A549 (cell line): ENCODE results near the gene PCBP3. TPM values are rescaled to one million over a fixed set of nuclear protein-coding genes. Genes with fewer than 3 reads are reported as not detected.

Source experiments
- ATAC-seq, 2 experiments: fragments of 200-7000 bp in 1 of 2; fragments of >200 bp in 1 of 2; cut with Nextera tagmentation in 1 of 2; cut with Tn5 transposase in 1 of 2; 3 replicates each; pipeline versions ENCODE4 v1.8.0 to v1.9.1; 2018 to 2020; ENCODE audit warnings: mild to moderate bottlenecking in 1 of 2, moderate library complexity in 1 of 2
- CTCF ChIA-PET: fragments of 300-600 bp; sonication (Branson Sonifier 250); formaldehyde crosslinking; extraction: SDS; loops from one replicate; lab custom pipeline; 2021; ENCODE audit warnings: antibody characterized with exemption, inconsistent platforms; lab: Yijun Ruan, JAX
- POLR2A ChIA-PET: fragments of 350-600 bp; formaldehyde crosslinking; extraction: SDS; loops from one replicate; lab custom pipeline; 2021; ENCODE audit warnings: antibody characterized with exemption, inconsistent platforms; lab: Yijun Ruan, JAX
- DNase-seq, 2 experiments: peaks; one replicate each; pipeline versions ENCODE4 v3.0.0 to v3.0.0-alpha.2; 2011 to 2016; ENCODE audit warnings: low read depth in 1 of 2, low spot score in 1 of 2
- FAIRE-seq: peaks from 2 replicates; lab custom pipeline; 2011; peaks lifted over from hg19 to GRCh38; lab: Jason Lieb, UNC
- H3K27ac ChIP-seq, 2 experiments: fragments of >200 bp; sonication (Bioruptor Twin); formaldehyde crosslinking; 3 replicates each; pipeline ENCODE4 v1.5.1; 2016 to 2017
- H3K4me1 ChIP-seq: fragments of >200 bp; sonication (Bioruptor Twin); formaldehyde crosslinking; 3 replicates; pipeline ENCODE4 v1.6.1; 2016
- H3K4me2 ChIP-seq: fragments of >200 bp; sonication (Bioruptor Twin); formaldehyde crosslinking; 3 replicates; pipeline ENCODE4 v1.6.1; 2016
- H3K4me3 ChIP-seq: fragments of >200 bp; sonication (Bioruptor Twin); formaldehyde crosslinking; 3 replicates; pipeline ENCODE4 v1.5.1; 2016
- H3K9me3 ChIP-seq: fragments of >200 bp; sonication (Bioruptor Twin); formaldehyde crosslinking; 3 replicates; pipeline ENCODE4 v1.6.1; 2016
- CBX2 ChIP-seq: fragments of 200-600 bp; sonication (generic); IDR thresholded peaks from 2 replicates; pipeline ENCODE4 v1.6.1; 2016; ENCODE audit warnings: low read depth, mild to moderate bottlenecking, borderline replicate concordance
- CHD2 ChIP-seq: fragments of 150-350 bp; IDR thresholded peaks from 2 replicates; pipeline ENCODE4 v1.6.1; 2014; ENCODE audit warnings: low read length; ENCODE audit not compliant: partially characterized antibody
- EHMT2 ChIP-seq: fragments of 200-600 bp; sonication (generic); IDR thresholded peaks from 2 replicates; pipeline ENCODE4 v1.6.1; 2016; ENCODE audit warnings: antibody characterized with exemption, low read depth, mild to moderate bottlenecking, moderate library complexity
- EP300 ChIP-seq, 2 experiments: fragments of >200 bp; sonication (Bioruptor Twin); formaldehyde crosslinking; IDR thresholded peaks; 2 replicates in 1 of 2; 3 replicates in 1 of 2; pipeline ENCODE4 v1.6.1; 2016 to 2017
- ESRRA ChIP-seq: fragments of 150-350 bp; IDR thresholded peaks from 2 replicates; pipeline ENCODE4 v1.6.1; 2014; ENCODE audit warnings: mild to moderate bottlenecking, low read length, borderline replicate concordance
- GATA3 ChIP-seq: IDR thresholded peaks from 2 replicates; pipeline ENCODE4 v1.6.1; 2012; ENCODE audit warnings: borderline replicate concordance
- HOXA7 ChIP-seq: fragments of 250-450 bp; sonication (Bioruptor Pico); IDR thresholded peaks from 2 replicates; pipeline ENCODE4 v1.5.0; 2020; ENCODE audit warnings: mild to moderate bottlenecking, moderate library complexity
- HOXB5 ChIP-seq: fragments of 250-450 bp; sonication (Bioruptor Pico); IDR thresholded peaks from 2 replicates; pipeline ENCODE4 v1.5.0; 2020; ENCODE audit warnings: mild to moderate bottlenecking, moderate library complexity
- JUNB ChIP-seq: fragments of >200 bp; sonication (Bioruptor Twin); formaldehyde crosslinking; IDR thresholded peaks from 2 replicates; pipeline ENCODE4 v1.6.1; 2016
- KDM1A ChIP-seq: fragments of 200-600 bp; sonication (generic); IDR thresholded peaks from 2 replicates; pipeline ENCODE4 v1.6.1; 2016; ENCODE audit warnings: low read depth, mild to moderate bottlenecking
- KDM5A ChIP-seq: fragments of 200-600 bp; sonication (generic); IDR thresholded peaks from 2 replicates; pipeline ENCODE4 v1.6.1; 2016; ENCODE audit warnings: antibody characterized with exemption, mild to moderate bottlenecking
- MAFK ChIP-seq: fragments of 450-650 bp; IDR thresholded peaks from 2 replicates; pipeline ENCODE4 v1.6.1; 2014; ENCODE audit not compliant: partially characterized antibody
- MYC ChIP-seq: IDR thresholded peaks from 2 replicates; pipeline ENCODE4 v1.6.1; 2012; ENCODE audit warnings: mild to moderate bottlenecking, inconsistent platforms, low read length, improper control_type of control experiment, borderline replicate concordance
- NPAS2 ChIP-seq: fragments of 250-450 bp; sonication (Bioruptor Pico); IDR thresholded peaks from 2 replicates; pipeline ENCODE4 v1.8.0; 2022; ENCODE audit warnings: mild to moderate bottlenecking, moderate library complexity, borderline replicate concordance
- NR3C1 ChIP-seq: fragments of >200 bp; sonication (Bioruptor Twin); formaldehyde crosslinking; IDR thresholded peaks from 3 replicates; pipeline ENCODE4 v1.6.1; 2017
- PHF8 ChIP-seq: fragments of 200-600 bp; sonication (generic); IDR thresholded peaks from 2 replicates; pipeline ENCODE4 v1.6.1; 2016; ENCODE audit warnings: low read depth, mild to moderate bottlenecking, antibody characterized with exemption, moderate library complexity, borderline replicate concordance
- POLR2AphosphoS2 ChIP-seq: conservative IDR thresholded peaks from 2 replicates; pipeline ENCODE4 v1.6.1; 2012; ENCODE audit warnings: low read length, improper control_type of control experiment, inconsistent platforms
- RAD21 ChIP-seq, 2 experiments: fragments of >200 bp in 1 of 2; sonication (Bioruptor Twin) in 1 of 2; formaldehyde crosslinking in 1 of 2; IDR thresholded peaks in 1 of 2; conservative IDR thresholded peaks in 1 of 2; 2 replicates in 1 of 2; 3 replicates in 1 of 2; pipeline ENCODE4 v1.6.1; 2012 to 2018; ENCODE audit warnings: inconsistent platforms in 1 of 2
- RARB ChIP-seq: fragments of 250-450 bp; sonication (Bioruptor Pico); IDR thresholded peaks from 2 replicates; pipeline ENCODE4 v1.8.0; 2021; ENCODE audit warnings: mild to moderate bottlenecking, moderate library complexity
- RFX5 ChIP-seq: fragments of 450-650 bp; IDR thresholded peaks from 2 replicates; pipeline ENCODE4 v1.7.1; 2014; ENCODE audit warnings: antibody characterized with exemption, mild to moderate bottlenecking, moderate library complexity
- SMC3 ChIP-seq: fragments of >200 bp; sonication (Bioruptor Twin); formaldehyde crosslinking; IDR thresholded peaks from 3 replicates; pipeline ENCODE4 v1.6.1; 2018; ENCODE audit warnings: inconsistent platforms
- SREBF2 ChIP-seq: fragments of 450-650 bp; IDR thresholded peaks from 2 replicates; pipeline ENCODE4 v1.6.1; 2014; ENCODE audit warnings: mild to moderate bottlenecking, moderate library complexity
- TP53 ChIP-seq: fragments of 250-450 bp; sonication (Bioruptor Pico); IDR thresholded peaks from 2 replicates; pipeline ENCODE4 v1.5.0; 2021; ENCODE audit warnings: mild to moderate bottlenecking, moderate library complexity
- ZFP36 ChIP-seq: fragments of 450-650 bp; IDR thresholded peaks from 2 replicates; pipeline ENCODE4 v1.6.1; 2014; ENCODE audit warnings: borderline replicate concordance; ENCODE audit not compliant: partially characterized antibody
- ZNF302 ChIP-seq: fragments of 250-450 bp; sonication (Bioruptor Pico); IDR thresholded peaks from 2 replicates; pipeline ENCODE4 v1.9.0; 2021; ENCODE audit warnings: inconsistent platforms, mild to moderate bottlenecking, moderate library complexity
- ZSCAN20 ChIP-seq: fragments of 250-450 bp; sonication (Bioruptor Pico); IDR thresholded peaks from 2 replicates; pipeline ENCODE4 v1.8.0; 2022; ENCODE audit warnings: mild to moderate bottlenecking, moderate library complexity
- WGBS: methylation state at CpG from one replicate; pipeline ENCODE4 v1.1.6; 2017; ENCODE audit errors: missing lambda C conversion rate; 5-methylcytosine and 5-hydroxymethylcytosine counted together
- polyA plus RNA-seq, 4 experiments: library from polyadenylated mRNA; depleted of rRNA in 3 of 4; stranded (reverse); fragments of >200 nt; fragmentation: RNase III in 1 of 4; extraction: RNeasy Plus Mini Kit Qiagen cat#74134 plus additional on column Dnase treatment in 1 of 4; gene quantifications; 2 replicates in 3 of 4; 3 replicates in 1 of 4; pipeline ENCODE4 v1.2.3, GENCODE V29; 2011 to 2017
- TF ChIP-seq, protein P1 (sequence below): fragments of 200-600 bp; sonication (generic); IDR thresholded peaks from 2 replicates; pipeline ENCODE4 v1.6.1; 2016; ENCODE audit warnings: antibody characterized with exemption, mild to moderate bottlenecking, moderate library complexity
- TF ChIP-seq, protein P2 (sequence below): IDR thresholded peaks from 2 replicates; pipeline ENCODE4 v1.6.1; 2012
- TF ChIP-seq, protein P3 (sequence below): fragments of >200 bp; sonication (Bioruptor Twin); formaldehyde crosslinking; IDR thresholded peaks from 2 replicates; pipeline ENCODE4 v1.6.1; 2016
- TF ChIP-seq, protein P4 (sequence below): fragments of >200 bp; sonication (Bioruptor Twin); formaldehyde crosslinking; IDR thresholded peaks from 3 replicates; pipeline ENCODE4 v1.5.1; 2016
- TF ChIP-seq, protein P5 (sequence below): fragments of 250-450 bp; sonication (Bioruptor Pico); IDR thresholded peaks from 2 replicates; pipeline ENCODE4 v1.5.0; 2020; ENCODE audit warnings: low read depth, mild to moderate bottlenecking, moderate library complexity

PCBP3 gene
- polyA plus RNA-seq, 2 of the 4 experiments (the other 2 are of a cell fraction) = 0.30 to 0.34 TPM

DNA sequence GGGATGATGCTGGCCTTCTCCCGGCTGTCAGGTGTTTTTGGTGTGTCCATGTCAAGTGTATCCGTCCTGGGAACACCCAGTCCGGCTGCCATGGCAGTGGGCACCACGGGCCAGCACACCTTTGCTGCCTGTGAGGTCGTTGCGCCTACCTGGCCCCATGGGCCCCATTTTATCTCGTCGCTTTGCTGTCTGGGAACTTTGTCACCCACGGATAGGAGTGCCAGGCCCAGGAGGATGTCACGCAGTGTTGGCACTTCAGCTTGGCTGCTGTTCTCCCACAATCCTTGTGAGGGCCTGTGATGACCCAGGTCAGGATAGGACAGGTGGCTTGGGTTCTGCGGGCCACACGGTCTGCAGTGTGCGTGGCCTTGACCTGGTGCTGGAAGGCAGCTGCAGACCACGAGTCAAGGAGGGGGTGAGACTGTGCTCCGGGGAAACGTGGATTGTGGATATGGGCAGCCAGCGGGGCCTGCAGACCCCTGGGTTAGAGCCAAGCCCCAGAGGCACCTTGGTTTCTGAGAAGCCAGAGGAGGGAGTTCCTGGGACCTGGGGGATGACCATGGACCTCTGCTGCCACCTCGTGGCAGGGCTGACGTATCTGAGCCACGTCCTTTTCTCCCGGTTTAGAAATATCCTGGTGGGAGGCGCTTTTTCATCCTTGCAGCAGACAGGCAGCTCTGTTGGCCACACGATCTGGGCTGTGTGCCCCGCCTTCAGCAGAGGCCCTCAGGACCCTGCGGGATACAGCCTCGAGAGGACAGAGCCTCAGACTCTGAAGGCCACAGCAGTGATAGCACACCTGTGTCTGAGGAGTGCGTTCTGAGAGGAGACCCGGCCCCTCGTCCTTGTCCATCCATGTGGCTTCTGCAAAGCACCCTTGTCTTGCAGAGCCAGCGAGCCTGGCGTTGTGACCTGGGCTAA is 176.9 kb downstream of the PCBP3 start (continued):
- TF ChIP-seq SMC3 = peak; percentile 62
- TF ChIP-seq HOXB5 = no peak
- no peak for TF ChIP-seq NR3C1
- no peak for TF ChIP-seq MYC
- no peak for TF ChIP-seq ZFP36
- peak; percentile 87 to 90 for TF ChIP-seq RAD21 (conservative IDR thresholded peaks at IDR 0.05 in 1 of 2, IDR thresholded peaks at IDR 0.05 in 1 of 2)
- TF ChIP-seq GATA3 = no peak
- TF ChIP-seq RARB = no peak
- TF ChIP-seq KDM1A = no peak
- TF ChIP-seq, protein P1, sequence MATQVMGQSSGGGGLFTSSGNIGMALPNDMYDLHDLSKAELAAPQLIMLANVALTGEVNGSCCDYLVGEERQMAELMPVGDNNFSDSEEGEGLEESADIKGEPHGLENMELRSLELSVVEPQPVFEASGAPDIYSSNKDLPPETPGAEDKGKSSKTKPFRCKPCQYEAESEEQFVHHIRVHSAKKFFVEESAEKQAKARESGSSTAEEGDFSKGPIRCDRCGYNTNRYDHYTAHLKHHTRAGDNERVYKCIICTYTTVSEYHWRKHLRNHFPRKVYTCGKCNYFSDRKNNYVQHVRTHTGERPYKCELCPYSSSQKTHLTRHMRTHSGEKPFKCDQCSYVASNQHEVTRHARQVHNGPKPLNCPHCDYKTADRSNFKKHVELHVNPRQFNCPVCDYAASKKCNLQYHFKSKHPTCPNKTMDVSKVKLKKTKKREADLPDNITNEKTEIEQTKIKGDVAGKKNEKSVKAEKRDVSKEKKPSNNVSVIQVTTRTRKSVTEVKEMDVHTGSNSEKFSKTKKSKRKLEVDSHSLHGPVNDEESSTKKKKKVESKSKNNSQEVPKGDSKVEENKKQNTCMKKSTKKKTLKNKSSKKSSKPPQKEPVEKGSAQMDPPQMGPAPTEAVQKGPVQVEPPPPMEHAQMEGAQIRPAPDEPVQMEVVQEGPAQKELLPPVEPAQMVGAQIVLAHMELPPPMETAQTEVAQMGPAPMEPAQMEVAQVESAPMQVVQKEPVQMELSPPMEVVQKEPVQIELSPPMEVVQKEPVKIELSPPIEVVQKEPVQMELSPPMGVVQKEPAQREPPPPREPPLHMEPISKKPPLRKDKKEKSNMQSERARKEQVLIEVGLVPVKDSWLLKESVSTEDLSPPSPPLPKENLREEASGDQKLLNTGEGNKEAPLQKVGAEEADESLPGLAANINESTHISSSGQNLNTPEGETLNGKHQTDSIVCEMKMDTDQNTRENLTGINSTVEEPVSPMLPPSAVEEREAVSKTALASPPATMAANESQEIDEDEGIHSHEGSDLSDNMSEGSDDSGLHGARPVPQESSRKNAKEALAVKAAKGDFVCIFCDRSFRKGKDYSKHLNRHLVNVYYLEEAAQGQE = no peak
- TF ChIP-seq PHF8 = no peak
- no peak for TF ChIP-seq TP53 (CRISPR knock-in tag)
- TF ChIP-seq CHD2 = no peak
- TF ChIP-seq, protein P2, sequence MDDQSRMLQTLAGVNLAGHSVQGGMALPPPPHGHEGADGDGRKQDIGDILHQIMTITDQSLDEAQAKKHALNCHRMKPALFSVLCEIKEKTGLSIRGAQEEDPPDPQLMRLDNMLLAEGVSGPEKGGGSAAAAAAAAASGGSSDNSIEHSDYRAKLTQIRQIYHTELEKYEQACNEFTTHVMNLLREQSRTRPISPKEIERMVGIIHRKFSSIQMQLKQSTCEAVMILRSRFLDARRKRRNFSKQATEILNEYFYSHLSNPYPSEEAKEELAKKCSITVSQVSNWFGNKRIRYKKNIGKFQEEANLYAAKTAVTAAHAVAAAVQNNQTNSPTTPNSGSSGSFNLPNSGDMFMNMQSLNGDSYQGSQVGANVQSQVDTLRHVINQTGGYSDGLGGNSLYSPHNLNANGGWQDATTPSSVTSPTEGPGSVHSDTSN = no peak
- no peak for TF ChIP-seq POLR2AphosphoS2
- TF ChIP-seq NPAS2 (CRISPR knock-in tag) = no peak
- no peak for TF ChIP-seq ZSCAN20
- TF ChIP-seq RFX5 = no peak
- no peak for TF ChIP-seq ZNF302 (CRISPR knock-in tag)
- TF ChIP-seq EP300 (IDR thresholded peaks at IDR 0.05) = no peak

DNA sequence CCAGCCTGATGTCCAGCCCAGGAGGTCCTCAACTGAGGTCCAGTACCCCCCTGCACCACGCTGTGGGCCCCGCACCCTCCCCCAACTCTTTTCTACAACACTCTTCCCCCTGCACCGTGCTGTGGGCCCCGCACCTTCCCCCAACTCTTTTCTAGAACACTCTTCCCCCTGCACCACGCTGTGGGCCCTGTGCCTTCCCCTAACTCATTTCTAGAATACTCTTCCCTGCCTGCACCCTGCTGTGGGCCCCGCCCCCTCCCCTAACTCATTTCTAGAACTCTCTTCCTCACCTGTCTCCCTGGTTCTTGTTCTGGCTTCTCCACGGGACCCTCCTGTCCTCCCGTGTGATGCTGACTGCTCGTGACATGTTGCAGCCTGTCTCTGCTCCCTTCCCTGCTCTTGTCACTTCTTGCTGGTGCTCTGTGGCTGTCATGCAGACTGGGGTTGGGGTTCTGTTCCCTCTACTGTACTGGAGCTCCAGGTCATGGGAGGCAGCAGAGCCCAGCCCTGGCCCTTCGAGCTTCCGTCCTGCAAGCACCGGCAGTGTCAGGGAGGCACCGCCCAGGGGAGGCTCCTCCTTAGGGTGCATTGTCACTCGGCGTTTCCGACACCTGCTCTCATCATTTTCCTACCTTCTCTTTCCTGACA is 177.9 kb downstream of the PCBP3 start:
- WGBS = 49% methylated on average over 14 of the region's 16 CpGs
- no peak overlapping the region for H3K27ac ChIP-seq
- H3K9me3 ChIP-seq = no peaks in the 10 kb centered on the region
- no peak overlapping the region for H3K4me3 ChIP-seq
- DNase-seq = no peak
- CTCF ChIA-PET = interaction anchor here (0.7 to 6.4 kb wide), 18 partner anchors 9 to 682 kb away, joined by 3 to 53 read pairs (median 4); no protein-coding TSS in a partner anchor
- TF ChIP-seq MAFK = no peak
- no peak for TF ChIP-seq MYC
- no peak for TF ChIP-seq KDM5A
- no peak for TF ChIP-seq SREBF2
- TF ChIP-seq, protein P3, sequence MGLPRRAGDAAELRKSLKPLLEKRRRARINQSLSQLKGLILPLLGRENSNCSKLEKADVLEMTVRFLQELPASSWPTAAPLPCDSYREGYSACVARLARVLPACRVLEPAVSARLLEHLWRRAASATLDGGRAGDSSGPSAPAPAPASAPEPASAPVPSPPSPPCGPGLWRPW = no peak
- TF ChIP-seq, protein P4, sequence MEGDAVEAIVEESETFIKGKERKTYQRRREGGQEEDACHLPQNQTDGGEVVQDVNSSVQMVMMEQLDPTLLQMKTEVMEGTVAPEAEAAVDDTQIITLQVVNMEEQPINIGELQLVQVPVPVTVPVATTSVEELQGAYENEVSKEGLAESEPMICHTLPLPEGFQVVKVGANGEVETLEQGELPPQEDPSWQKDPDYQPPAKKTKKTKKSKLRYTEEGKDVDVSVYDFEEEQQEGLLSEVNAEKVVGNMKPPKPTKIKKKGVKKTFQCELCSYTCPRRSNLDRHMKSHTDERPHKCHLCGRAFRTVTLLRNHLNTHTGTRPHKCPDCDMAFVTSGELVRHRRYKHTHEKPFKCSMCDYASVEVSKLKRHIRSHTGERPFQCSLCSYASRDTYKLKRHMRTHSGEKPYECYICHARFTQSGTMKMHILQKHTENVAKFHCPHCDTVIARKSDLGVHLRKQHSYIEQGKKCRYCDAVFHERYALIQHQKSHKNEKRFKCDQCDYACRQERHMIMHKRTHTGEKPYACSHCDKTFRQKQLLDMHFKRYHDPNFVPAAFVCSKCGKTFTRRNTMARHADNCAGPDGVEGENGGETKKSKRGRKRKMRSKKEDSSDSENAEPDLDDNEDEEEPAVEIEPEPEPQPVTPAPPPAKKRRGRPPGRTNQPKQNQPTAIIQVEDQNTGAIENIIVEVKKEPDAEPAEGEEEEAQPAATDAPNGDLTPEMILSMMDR = no peak
- TF ChIP-seq, protein P5, sequence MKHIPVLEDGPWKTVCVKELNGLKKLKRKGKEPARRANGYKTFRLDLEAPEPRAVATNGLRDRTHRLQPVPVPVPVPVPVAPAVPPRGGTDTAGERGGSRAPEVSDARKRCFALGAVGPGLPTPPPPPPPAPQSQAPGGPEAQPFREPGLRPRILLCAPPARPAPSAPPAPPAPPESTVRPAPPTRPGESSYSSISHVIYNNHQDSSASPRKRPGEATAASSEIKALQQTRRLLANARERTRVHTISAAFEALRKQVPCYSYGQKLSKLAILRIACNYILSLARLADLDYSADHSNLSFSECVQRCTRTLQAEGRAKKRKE (CRISPR knock-in tag) = no peak
- TF ChIP-seq CBX2 = no peak
- no peak for TF ChIP-seq JUNB
- TF ChIP-seq ESRRA = no peak
- TF ChIP-seq ZFP36 = no peak
- TF ChIP-seq ZNF302 (CRISPR knock-in tag) = no peak
- no peak for TF ChIP-seq EHMT2
- no peak for TF ChIP-seq HOXA7 (CRISPR knock-in tag)
- no peak for FAIRE-seq
- POLR2A ChIA-PET = no interaction called here
- H3K4me1 ChIP-seq = peaks cover 28% of the 10 kb centered on the region
- no peak for ATAC-seq
- no peak overlapping the region for H3K4me2 ChIP-seq
